K562 (cell line): ENCODE data around the gene RALB. TPM values are rescaled to one million over a fixed set of nuclear protein-coding genes. Genes with fewer than 3 reads are reported as not detected.
A peak's percentile ranks its signal among the peaks of the same experiment; 100 is the strongest.

Experiments
- COPS2 ChIP-seq: fragments of 450-650 bp; conservative IDR thresholded peaks from 2 replicates; pipeline ENCODE4 v1.6.1; 2016; ENCODE audit warnings: mild to moderate bottlenecking, moderate library complexity
- CREB3L1 ChIP-seq: fragments of 450-650 bp; IDR thresholded peaks from 2 replicates; pipeline ENCODE4 v1.6.1; 2014; ENCODE audit warnings: low read depth, mild to moderate bottlenecking, moderate library complexity, borderline replicate concordance
- DDX20 ChIP-seq: fragments of 450-650 bp; IDR thresholded peaks from 2 replicates; pipeline ENCODE4 v1.6.1; 2016; ENCODE audit warnings: missing genetic modification characterization, low read depth, mild to moderate bottlenecking, missing compliant biosample characterization, moderate library complexity
- GTF2F1 ChIP-seq: IDR thresholded peaks from 2 replicates; pipeline ENCODE4 v1.6.1; 2011; ENCODE audit warnings: low read depth, low read length, improper control_type of control experiment
- HIVEP1 ChIP-seq: fragments of 250-450 bp; sonication (Bioruptor Pico); IDR thresholded peaks from 2 replicates; pipeline ENCODE4 v1.4.0; 2020; ENCODE audit warnings: mild to moderate bottlenecking
- MXI1 ChIP-seq: IDR thresholded peaks from 2 replicates; pipeline ENCODE4 v1.6.1; 2011; ENCODE audit warnings: low read depth, mild to moderate bottlenecking, improper control_type of control experiment, low read length
- NFRKB ChIP-seq: fragments of 450-650 bp; IDR thresholded peaks from 2 replicates; pipeline ENCODE4 v1.6.1; 2016; ENCODE audit warnings: low read depth
- PPARD ChIP-seq: fragments of 250-450 bp; sonication (Bioruptor Pico); IDR thresholded peaks from 2 replicates; pipeline ENCODE4 v1.8.0; 2022; ENCODE audit warnings: inconsistent platforms, mild to moderate bottlenecking, moderate library complexity
- PURB ChIP-seq: sonication (generic); formaldehyde crosslinking; IDR thresholded peaks from 2 replicates; pipeline ENCODE4 v1.9.0; 2021; ENCODE audit warnings: low read depth, mild to moderate bottlenecking, missing genetic modification reagents
- RFX1 ChIP-seq: fragments of 450-650 bp; IDR thresholded peaks from 2 replicates; pipeline ENCODE4 v1.6.1; 2016; ENCODE audit warnings: mild to moderate bottlenecking, moderate library complexity
- RHOXF2B ChIP-seq: fragments of 250-450 bp; sonication (Bioruptor Pico); conservative IDR thresholded peaks from 2 replicates; pipeline ENCODE4 v1.5.1; 2021
- SIRT6 ChIP-seq: IDR thresholded peaks from one replicate; pipeline ENCODE4 v1.6.1; 2012; ENCODE audit warnings: low read depth, mild to moderate bottlenecking, control low read depth, inconsistent platforms, low read length, moderate library complexity
- SMARCB1 ChIP-seq: IDR thresholded peaks from 2 replicates; pipeline ENCODE4 v1.6.1; 2011; ENCODE audit warnings: improper control_type of control experiment, low read depth; ENCODE audit not compliant: insufficient read length
- SP2 ChIP-seq: IDR thresholded peaks from 2 replicates; pipeline ENCODE4 v1.6.1; 2011; ENCODE audit warnings: mild to moderate bottlenecking, low read depth, low read length, moderate library complexity; ENCODE audit not compliant: poor library complexity, severe bottlenecking; ENCODE audit errors: extremely low read depth
- TAF9B ChIP-seq: fragments of 450-650 bp; IDR thresholded peaks from 2 replicates; pipeline ENCODE4 v1.6.1; 2018; ENCODE audit warnings: mild to moderate bottlenecking; ENCODE audit not compliant: partially characterized antibody
- TBP ChIP-seq: optimal IDR thresholded peaks from 2 replicates; pipeline ENCODE3; 2011; ENCODE audit warnings: low read depth, low read length, improper control_type of control experiment
- THRAP3 ChIP-seq: fragments of 450-650 bp; IDR thresholded peaks from 2 replicates; pipeline ENCODE4 v1.6.1; 2016; ENCODE audit warnings: mild to moderate bottlenecking, inconsistent platforms, borderline replicate concordance
- ZBTB2 ChIP-seq: fragments of 450-650 bp; IDR thresholded peaks from 2 replicates; pipeline ENCODE4 v1.6.1; 2016; ENCODE audit warnings: antibody characterized with exemption
- ZNF644 ChIP-seq: fragments of 200-800 bp; sonication (Bioruptor generic); IDR thresholded peaks from 2 replicates; pipeline ENCODE4 v1.6.1; 2016; ENCODE audit warnings: low read depth, missing genetic modification characterization, missing compliant biosample characterization
- ZNF764 ChIP-seq: fragments of 250-450 bp; sonication (Bioruptor Pico); IDR thresholded peaks from 2 replicates; pipeline ENCODE4 v1.4.0; 2020; ENCODE audit warnings: low read depth, mild to moderate bottlenecking, moderate library complexity
- polyA plus RNA-seq, 8 experiments: library from polyadenylated mRNA; depleted of rRNA in 4 of 8; stranded (reverse) in 5 of 8; unstranded in 3 of 8; fragments of >200 nt; fragmentation: Nextera tagmentation in 2 of 8; fragmentation: Illumina TruSeq in 1 of 8; extraction: Ambion mirVana in 2 of 8; extraction: Trizol in 1 of 8; gene quantifications; 2 replicates each; pipeline versions ENCODE4 v1.2.1 to v1.2.3, GENCODE V29; 2011 to 2014; ENCODE audit warnings: inconsistent platforms in 1 of 8, missing spikeins in 1 of 8
- total RNA-seq, 7 experiments: library from RNA; depleted of rRNA in 6 of 7; stranded (reverse); fragments of >200 nt in 6 of 7; fragmentation: Illumina TruSeq in 2 of 7; extraction: Trizol in 2 of 7; gene quantifications; 2 replicates each; pipeline versions ENCODE4 v1.2.1 to v1.2.3, GENCODE V29; 2011 to 2021; ENCODE audit warnings: low replicate concordance in 1 of 7
- TF ChIP-seq, protein P1 (sequence below): sonication (generic); formaldehyde crosslinking; IDR thresholded peaks from 2 replicates; pipeline ENCODE4 v1.8.0; 2022; ENCODE audit warnings: mild to moderate bottlenecking, low read depth, missing genetic modification reagents
- TF ChIP-seq, protein P2 (sequence below): sonication (generic); IDR thresholded peaks from 2 replicates; pipeline ENCODE4 v1.6.1; 2016

The RALB gene
- total and polyA plus RNA-seq, 9 of the 15 experiments (the other 6 are each of a cell fraction or from before 2014, with no cell fraction given), result 14.8 to 65.6 (median 38.4) TPM

DNA sequence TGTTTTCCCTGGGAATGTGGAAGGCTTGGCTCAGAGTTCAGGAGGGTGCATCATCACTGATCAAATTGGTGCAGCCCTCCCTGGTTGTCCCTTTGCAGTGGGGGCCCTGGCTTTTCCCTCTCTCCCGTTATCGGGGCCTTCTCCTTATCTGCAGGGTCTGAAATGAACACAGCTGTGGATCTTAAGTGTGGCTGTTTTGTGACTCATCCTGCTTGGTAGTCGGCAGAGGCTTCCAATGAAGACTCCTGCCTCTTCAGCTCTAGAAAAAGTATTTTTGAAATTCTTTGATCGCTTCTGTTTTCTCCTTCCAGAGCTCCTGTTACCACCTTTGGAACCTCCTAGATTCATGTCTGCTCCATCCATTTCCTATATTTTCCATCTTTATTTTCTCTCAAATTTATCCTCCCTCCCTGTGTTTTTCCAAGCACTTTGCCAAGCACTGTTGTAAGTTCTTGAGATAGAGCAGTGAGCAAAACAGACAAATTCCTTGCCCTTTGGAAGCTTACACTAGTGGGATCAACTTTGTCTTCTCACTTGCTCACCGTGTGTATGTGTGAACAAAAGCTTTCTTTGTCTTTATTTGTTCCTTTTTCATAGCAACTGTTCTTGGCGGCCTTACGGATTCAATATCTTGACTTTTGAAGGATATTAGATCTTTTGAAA lies 45.7 kb downstream of the RALB start (continued):
- TF ChIP-seq CREB3L1 (no peak), SIRT6 (no peak), ZNF764 (CRISPR knock-in tag) (no peak), ZBTB2 (no peak), TAF9B (peak; percentile 13), RFX1 (no peak), PPARD (CRISPR knock-in tag) (no peak), DDX20 (tag) (no peak), PURB (CRISPR knock-in tag) (no peak), RHOXF2B (CRISPR knock-in tag) (no peak), SP2 (no peak), ZNF644 (tag) (no peak), NFRKB (no peak), TBP (no peak), THRAP3 (no peak), SMARCB1 (no peak), GTF2F1 (no peak), COPS2 (no peak), HIVEP1 (CRISPR knock-in tag) (no peak), MXI1 (no peak)
- TF ChIP-seq, protein P1, sequence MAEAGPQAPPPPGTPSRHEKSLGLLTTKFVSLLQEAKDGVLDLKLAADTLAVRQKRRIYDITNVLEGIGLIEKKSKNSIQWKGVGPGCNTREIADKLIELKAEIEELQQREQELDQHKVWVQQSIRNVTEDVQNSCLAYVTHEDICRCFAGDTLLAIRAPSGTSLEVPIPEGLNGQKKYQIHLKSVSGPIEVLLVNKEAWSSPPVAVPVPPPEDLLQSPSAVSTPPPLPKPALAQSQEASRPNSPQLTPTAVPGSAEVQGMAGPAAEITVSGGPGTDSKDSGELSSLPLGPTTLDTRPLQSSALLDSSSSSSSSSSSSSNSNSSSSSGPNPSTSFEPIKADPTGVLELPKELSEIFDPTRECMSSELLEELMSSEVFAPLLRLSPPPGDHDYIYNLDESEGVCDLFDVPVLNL (CRISPR knock-in tag), result no peak
- TF ChIP-seq, protein P2, sequence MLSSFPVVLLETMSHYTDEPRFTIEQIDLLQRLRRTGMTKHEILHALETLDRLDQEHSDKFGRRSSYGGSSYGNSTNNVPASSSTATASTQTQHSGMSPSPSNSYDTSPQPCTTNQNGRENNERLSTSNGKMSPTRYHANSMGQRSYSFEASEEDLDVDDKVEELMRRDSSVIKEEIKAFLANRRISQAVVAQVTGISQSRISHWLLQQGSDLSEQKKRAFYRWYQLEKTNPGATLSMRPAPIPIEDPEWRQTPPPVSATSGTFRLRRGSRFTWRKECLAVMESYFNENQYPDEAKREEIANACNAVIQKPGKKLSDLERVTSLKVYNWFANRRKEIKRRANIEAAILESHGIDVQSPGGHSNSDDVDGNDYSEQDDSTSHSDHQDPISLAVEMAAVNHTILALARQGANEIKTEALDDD, result no peak
